HepG2 (cell line): Measurements from ENCODE around the gene HSD3B7. TPM values are rescaled to one million over a fixed set of nuclear protein-coding genes. Genes with fewer than 3 reads are reported as not detected.

ENCODE experiments used
- AGO1 ChIP-seq: fragments of 200-400 bp; formaldehyde crosslinking; IDR thresholded peaks from 2 replicates; pipeline ENCODE4 v1.6.1; 2017; ENCODE audit warnings: mild to moderate bottlenecking, low read depth, low read length, moderate library complexity; ENCODE audit not compliant: poor library complexity, severe bottlenecking
- DMAP1 ChIP-seq: IDR thresholded peaks from 2 replicates; pipeline ENCODE4 v1.6.1; 2016
- DNMT3B ChIP-seq: conservative IDR thresholded peaks from 2 replicates; pipeline ENCODE4 v1.6.1; 2016; ENCODE audit warnings: missing biosample characterization, control low read depth
- FOXK1 ChIP-seq: sonication (generic); formaldehyde crosslinking; IDR thresholded peaks from 2 replicates; pipeline ENCODE4 v1.4.0; 2020; ENCODE audit warnings: low read depth, missing genetic modification reagents, borderline replicate concordance
- HMGA1 ChIP-seq: sonication (generic); formaldehyde crosslinking; conservative IDR thresholded peaks from 2 replicates; pipeline ENCODE4 v1.4.0; 2020; ENCODE audit warnings: missing genetic modification reagents
- KLF12 ChIP-seq: sonication (generic); formaldehyde crosslinking; IDR thresholded peaks from 2 replicates; pipeline ENCODE4 v1.4.0; 2020; ENCODE audit warnings: missing genetic modification reagents, borderline replicate concordance
- MAFF ChIP-seq: IDR thresholded peaks from 2 replicates; pipeline ENCODE4 v1.6.1; 2011; ENCODE audit warnings: low read depth, low read length, improper control_type of control experiment
- MYC ChIP-seq: sonication (generic); formaldehyde crosslinking; IDR thresholded peaks from 2 replicates; pipeline ENCODE4 v1.9.0; 2021; ENCODE audit warnings: missing genetic modification reagents, borderline replicate concordance
- NFIC ChIP-seq: IDR thresholded peaks from 2 replicates; pipeline ENCODE4 v1.6.1; 2012; ENCODE audit warnings: mild to moderate bottlenecking, low read length, inconsistent platforms
- SAFB2 ChIP-seq: sonication (generic); formaldehyde crosslinking; IDR thresholded peaks from 2 replicates; pipeline ENCODE4 v1.5.1; 2020; ENCODE audit warnings: missing genetic modification reagents, low read depth, mild to moderate bottlenecking, borderline replicate concordance
- SNAPC2 ChIP-seq: sonication (generic); formaldehyde crosslinking; IDR thresholded peaks from 2 replicates; pipeline ENCODE4 v1.8.1; 2022; ENCODE audit warnings: mild to moderate bottlenecking, missing genetic modification reagents
- ZNF256 ChIP-seq: sonication (generic); formaldehyde crosslinking; conservative IDR thresholded peaks from 2 replicates; pipeline ENCODE4 v1.4.0; 2020; ENCODE audit warnings: missing genetic modification reagents
- ZNF34 ChIP-seq: sonication (generic); formaldehyde crosslinking; IDR thresholded peaks from 2 replicates; pipeline ENCODE4 v1.4.0; 2020; ENCODE audit warnings: mild to moderate bottlenecking, missing genetic modification reagents, borderline replicate concordance
- ZNF446 ChIP-seq: sonication (generic); formaldehyde crosslinking; IDR thresholded peaks from 2 replicates; pipeline ENCODE4 v1.5.0; 2020; ENCODE audit warnings: mild to moderate bottlenecking, missing genetic modification reagents
- ZNF557 ChIP-seq: sonication (generic); formaldehyde crosslinking; IDR thresholded peaks from 2 replicates; pipeline ENCODE4 v1.4.0; 2020; ENCODE audit warnings: missing genetic modification reagents
- ZSCAN20 ChIP-seq: sonication (generic); formaldehyde crosslinking; IDR thresholded peaks from 2 replicates; pipeline ENCODE4 v1.4.0; 2020; ENCODE audit warnings: missing genetic modification reagents, mild to moderate bottlenecking, borderline replicate concordance
- polyA plus RNA-seq, 8 experiments: library from polyadenylated mRNA; depleted of rRNA in 3 of 8; stranded (reverse) in 7 of 8; unstranded in 1 of 8; fragments of >200 nt; fragmentation: Illumina TruSeq in 4 of 8; extraction: Trizol in 4 of 8; gene quantifications; 2 replicates each; pipeline versions ENCODE4 v1.2.1 to v1.2.3, GENCODE V29; 2011 to 2016; ENCODE audit warnings: low read depth in 4 of 8, missing spikeins in 1 of 8, mixed read lengths in 1 of 8; ENCODE audit not compliant: insufficient read depth in 1 of 8
- total RNA-seq, 5 experiments: library from RNA; depleted of rRNA; stranded (reverse); fragments of >200 nt; fragmentation: Illumina TruSeq; extraction: Trizol; gene quantifications; 2 replicates each; pipeline ENCODE4 v1.2.3, GENCODE V29; 2016; ENCODE audit warnings: low read depth in 1 of 5
- TF ChIP-seq, protein P1 (sequence below): sonication (generic); formaldehyde crosslinking; conservative IDR thresholded peaks from 2 replicates; pipeline ENCODE4 v1.5.0; 2020; ENCODE audit warnings: missing genetic modification reagents
- TF ChIP-seq, protein P2 (sequence below): sonication (generic); formaldehyde crosslinking; IDR thresholded peaks from 2 replicates; pipeline ENCODE4 v1.4.0; 2020; ENCODE audit warnings: low read depth, mild to moderate bottlenecking, missing genetic modification reagents
- TF ChIP-seq, protein P3 (sequence below): IDR thresholded peaks from 2 replicates; pipeline ENCODE4 v1.6.1; 2016; ENCODE audit warnings: control low read depth
- TF ChIP-seq, protein P4 (sequence below): sonication (generic); formaldehyde crosslinking; IDR thresholded peaks from 2 replicates; pipeline ENCODE4 v1.9.0; 2021; ENCODE audit warnings: missing genetic modification reagents, borderline replicate concordance
- TF ChIP-seq, protein P5 (sequence below): sonication (generic); formaldehyde crosslinking; IDR thresholded peaks from 2 replicates; pipeline ENCODE4 v1.8.1; 2023; ENCODE audit warnings: mild to moderate bottlenecking, moderate library complexity, missing genetic modification reagents
- TF ChIP-seq, protein P6 (sequence below): sonication (generic); formaldehyde crosslinking; IDR thresholded peaks from 2 replicates; pipeline ENCODE4 v1.8.1; 2023; ENCODE audit warnings: mild to moderate bottlenecking, missing genetic modification reagents, borderline replicate concordance

HSD3B7 gene
- total and polyA plus RNA-seq, 2 of the 13 experiments (the other 11 are each of a cell fraction or from before 2014, with no cell fraction given), result 32.9 to 69.7 TPM

DNA sequence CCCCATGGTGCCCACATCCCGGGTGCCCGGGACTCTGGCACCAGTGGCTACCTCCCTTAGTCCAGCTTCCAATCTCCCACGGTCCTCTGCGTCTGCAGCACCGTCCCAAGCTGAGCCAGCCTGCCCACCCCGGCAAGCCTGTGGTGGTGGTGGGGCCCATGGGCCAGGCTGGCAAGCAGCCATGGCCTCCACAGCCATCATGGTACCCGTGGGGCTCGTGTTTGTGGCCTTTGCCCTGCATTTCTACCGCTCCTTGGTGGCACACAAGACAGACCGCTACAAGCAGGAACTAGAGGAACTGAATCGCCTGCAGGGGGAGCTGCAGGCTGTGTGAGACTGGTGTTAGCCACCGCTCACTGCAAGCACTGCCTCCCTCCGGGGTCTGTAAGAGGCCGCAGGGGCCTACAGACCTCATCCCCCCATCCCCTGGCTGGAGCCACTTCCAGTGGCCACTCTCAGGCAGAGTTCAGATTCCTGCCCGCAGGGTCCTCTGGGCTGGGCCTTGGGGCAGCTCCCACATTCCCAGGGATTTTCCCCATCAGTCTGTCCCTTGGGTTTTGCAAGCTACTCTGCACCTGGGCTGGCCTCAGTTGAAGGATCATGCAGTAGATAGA is 31.4 kb upstream of the HSD3B7 start (continued):
- TF ChIP-seq MAFF (no peak), ZNF256 (CRISPR knock-in tag) (no peak), FOXK1 (CRISPR knock-in tag) (0 out of 2 replicates have a peak, but pooled peaks have one; percentile 45), ZNF446 (no peak), DNMT3B (CRISPR knock-in tag) (no peak), SAFB2 (CRISPR knock-in tag) (no peak), HMGA1 (CRISPR knock-in tag) (no peak), ZSCAN20 (CRISPR knock-in tag) (0 out of 2 replicates have a peak, but pooled peaks have one; percentile 1), ZNF34 (CRISPR knock-in tag) (0 out of 2 replicates have a peak, but pooled peaks have one; percentile 16), KLF12 (no peak), DMAP1 (CRISPR knock-in tag) (no peak; the same call in 1 of the 2 replicates), NFIC (no peak), SNAPC2 (no peak), ZNF557 (no peak), AGO1 (peak; percentile 81), MYC (no peak; the same call in 1 of the 2 replicates)
- TF ChIP-seq, protein P1, sequence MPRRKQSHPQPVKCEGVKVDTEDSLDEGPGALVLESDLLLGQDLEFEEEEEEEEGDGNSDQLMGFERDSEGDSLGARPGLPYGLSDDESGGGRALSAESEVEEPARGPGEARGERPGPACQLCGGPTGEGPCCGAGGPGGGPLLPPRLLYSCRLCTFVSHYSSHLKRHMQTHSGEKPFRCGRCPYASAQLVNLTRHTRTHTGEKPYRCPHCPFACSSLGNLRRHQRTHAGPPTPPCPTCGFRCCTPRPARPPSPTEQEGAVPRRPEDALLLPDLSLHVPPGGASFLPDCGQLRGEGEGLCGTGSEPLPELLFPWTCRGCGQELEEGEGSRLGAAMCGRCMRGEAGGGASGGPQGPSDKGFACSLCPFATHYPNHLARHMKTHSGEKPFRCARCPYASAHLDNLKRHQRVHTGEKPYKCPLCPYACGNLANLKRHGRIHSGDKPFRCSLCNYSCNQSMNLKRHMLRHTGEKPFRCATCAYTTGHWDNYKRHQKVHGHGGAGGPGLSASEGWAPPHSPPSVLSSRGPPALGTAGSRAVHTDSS, result no peak
- TF ChIP-seq, protein P2, sequence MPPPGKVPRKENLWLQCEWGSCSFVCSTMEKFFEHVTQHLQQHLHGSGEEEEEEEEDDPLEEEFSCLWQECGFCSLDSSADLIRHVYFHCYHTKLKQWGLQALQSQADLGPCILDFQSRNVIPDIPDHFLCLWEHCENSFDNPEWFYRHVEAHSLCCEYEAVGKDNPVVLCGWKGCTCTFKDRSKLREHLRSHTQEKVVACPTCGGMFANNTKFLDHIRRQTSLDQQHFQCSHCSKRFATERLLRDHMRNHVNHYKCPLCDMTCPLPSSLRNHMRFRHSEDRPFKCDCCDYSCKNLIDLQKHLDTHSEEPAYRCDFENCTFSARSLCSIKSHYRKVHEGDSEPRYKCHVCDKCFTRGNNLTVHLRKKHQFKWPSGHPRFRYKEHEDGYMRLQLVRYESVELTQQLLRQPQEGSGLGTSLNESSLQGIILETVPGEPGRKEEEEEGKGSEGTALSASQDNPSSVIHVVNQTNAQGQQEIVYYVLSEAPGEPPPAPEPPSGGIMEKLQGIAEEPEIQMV (CRISPR knock-in tag), result no peak
- TF ChIP-seq, protein P3, sequence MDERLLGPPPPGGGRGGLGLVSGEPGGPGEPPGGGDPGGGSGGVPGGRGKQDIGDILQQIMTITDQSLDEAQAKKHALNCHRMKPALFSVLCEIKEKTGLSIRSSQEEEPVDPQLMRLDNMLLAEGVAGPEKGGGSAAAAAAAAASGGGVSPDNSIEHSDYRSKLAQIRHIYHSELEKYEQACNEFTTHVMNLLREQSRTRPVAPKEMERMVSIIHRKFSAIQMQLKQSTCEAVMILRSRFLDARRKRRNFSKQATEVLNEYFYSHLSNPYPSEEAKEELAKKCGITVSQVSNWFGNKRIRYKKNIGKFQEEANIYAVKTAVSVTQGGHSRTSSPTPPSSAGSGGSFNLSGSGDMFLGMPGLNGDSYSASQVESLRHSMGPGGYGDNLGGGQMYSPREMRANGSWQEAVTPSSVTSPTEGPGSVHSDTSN (CRISPR knock-in tag), result no peak; the same call in 1 of the 2 replicates
- TF ChIP-seq, protein P4, sequence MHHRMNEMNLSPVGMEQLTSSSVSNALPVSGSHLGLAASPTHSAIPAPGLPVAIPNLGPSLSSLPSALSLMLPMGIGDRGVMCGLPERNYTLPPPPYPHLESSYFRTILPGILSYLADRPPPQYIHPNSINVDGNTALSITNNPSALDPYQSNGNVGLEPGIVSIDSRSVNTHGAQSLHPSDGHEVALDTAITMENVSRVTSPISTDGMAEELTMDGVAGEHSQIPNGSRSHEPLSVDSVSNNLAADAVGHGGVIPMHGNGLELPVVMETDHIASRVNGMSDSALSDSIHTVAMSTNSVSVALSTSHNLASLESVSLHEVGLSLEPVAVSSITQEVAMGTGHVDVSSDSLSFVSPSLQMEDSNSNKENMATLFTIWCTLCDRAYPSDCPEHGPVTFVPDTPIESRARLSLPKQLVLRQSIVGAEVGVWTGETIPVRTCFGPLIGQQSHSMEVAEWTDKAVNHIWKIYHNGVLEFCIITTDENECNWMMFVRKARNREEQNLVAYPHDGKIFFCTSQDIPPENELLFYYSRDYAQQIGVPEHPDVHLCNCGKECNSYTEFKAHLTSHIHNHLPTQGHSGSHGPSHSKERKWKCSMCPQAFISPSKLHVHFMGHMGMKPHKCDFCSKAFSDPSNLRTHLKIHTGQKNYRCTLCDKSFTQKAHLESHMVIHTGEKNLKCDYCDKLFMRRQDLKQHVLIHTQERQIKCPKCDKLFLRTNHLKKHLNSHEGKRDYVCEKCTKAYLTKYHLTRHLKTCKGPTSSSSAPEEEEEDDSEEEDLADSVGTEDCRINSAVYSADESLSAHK, result no peak
- TF ChIP-seq, protein P5, sequence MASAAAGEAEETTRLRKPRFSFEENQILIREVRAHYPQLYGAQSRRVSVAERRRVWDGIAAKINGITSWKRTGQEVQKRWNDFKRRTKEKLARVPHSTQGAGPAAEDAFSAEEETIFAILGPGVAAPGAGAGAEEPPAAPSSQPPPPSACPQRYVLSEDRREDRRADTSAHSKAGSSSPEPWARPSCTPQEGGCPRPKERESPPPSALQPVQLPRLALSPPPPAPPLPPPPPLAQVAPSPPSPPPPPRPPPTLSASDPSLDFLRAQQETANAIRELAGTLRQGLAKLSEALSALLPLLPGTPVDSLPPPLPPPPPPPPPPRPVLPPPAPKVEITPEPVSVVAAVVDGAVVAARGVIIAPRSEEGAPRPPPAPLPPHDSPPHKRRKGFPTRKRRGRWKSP (CRISPR knock-in tag), result no peak; the same call in 1 of the 2 replicates
- TF ChIP-seq, protein P6, sequence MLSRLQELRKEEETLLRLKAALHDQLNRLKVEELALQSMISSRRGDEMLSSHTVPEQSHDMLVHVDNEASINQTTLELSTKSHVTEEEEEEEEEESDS (CRISPR knock-in tag), result no peak
